H1 (cell line): ENCODE results near the gene BAIAP2L2. TPM values are rescaled to one million over a fixed set of nuclear protein-coding genes. Genes with fewer than 3 reads are reported as not detected.

Experiments used
- CTCF ChIA-PET: fragments of 300-600 bp; sonication (Branson Sonifier 250); formaldehyde crosslinking; loops from one replicate; lab custom pipeline; 2021; ENCODE audit not compliant: partially characterized antibody; lab: Charles Lee
- POLR2A ChIA-PET: fragments of 300-600 bp; sonication (Branson Sonifier 250); formaldehyde crosslinking; loops from one replicate; lab custom pipeline; 2021; ENCODE audit warnings: inconsistent platforms; ENCODE audit not compliant: partially characterized antibody; lab: Charles Lee
- DNase-seq, 2 experiments: peaks; one replicate each; pipeline versions ENCODE4 v3.0.0 to v3.0.0-alpha.2; 2010 to 2022; ENCODE audit warnings: low spot score in 2 of 2, low read depth in 1 of 2, mixed read lengths in 1 of 2
- FAIRE-seq: peaks from 2 replicates; lab custom pipeline; 2011; peaks lifted over from hg19 to GRCh38; lab: Jason Lieb, UNC
- H2AFZ ChIP-seq: 2 replicates; pipeline ENCODE4 v1.8.1; 2012; ENCODE audit warnings: low read length, inconsistent platforms
- H2AK5ac ChIP-seq: 2 replicates; pipeline ENCODE4 v1.6.1; 2013; ENCODE audit warnings: low read depth, low read length
- H2BK120ac ChIP-seq: replicated peaks from 2 replicates; pipeline ENCODE3; 2013; ENCODE audit warnings: low read depth, low read length, inconsistent platforms
- H2BK12ac ChIP-seq: 2 replicates; pipeline ENCODE4 v1.6.1; 2013; ENCODE audit warnings: low read depth, low read length
- H2BK15ac ChIP-seq: 2 replicates; pipeline ENCODE4 v1.6.1; 2013; ENCODE audit warnings: low read length
- H2BK20ac ChIP-seq: 2 replicates; pipeline ENCODE4 v1.6.1; 2013; ENCODE audit warnings: low read length
- H2BK5ac ChIP-seq: 2 replicates; pipeline ENCODE4 v1.6.1; 2013; ENCODE audit warnings: low read depth, low read length
- H3K14ac ChIP-seq: 2 replicates; pipeline ENCODE4 v1.6.1; 2013; ENCODE audit warnings: inconsistent platforms; ENCODE audit not compliant: insufficient read length
- H3K18ac ChIP-seq: 2 replicates; pipeline ENCODE4 v1.6.1; 2013; ENCODE audit warnings: low read length; ENCODE audit errors: extremely low read depth
- H3K23ac ChIP-seq: 2 replicates; pipeline ENCODE4 v1.6.1; 2013; ENCODE audit warnings: inconsistent platforms; ENCODE audit not compliant: insufficient read length
- H3K23me2 ChIP-seq: 2 replicates; pipeline ENCODE4 v1.6.1; 2013; ENCODE audit warnings: low read depth, low read length
- H3K27ac ChIP-seq: 2 replicates; pipeline ENCODE4 v1.6.1; 2011; ENCODE audit warnings: low read depth, low read length, inconsistent platforms
- H3K27me3 ChIP-seq, 4 experiments: replicated peaks in 1 of 4; 1 replicate in 1 of 4; 2 replicates in 3 of 4; pipeline versions ENCODE4 v1.6.1 to v1.8.1; 2011 to 2013; ENCODE audit warnings: low read length in 3 of 4, mild to moderate bottlenecking in 3 of 4, inconsistent platforms in 2 of 4, mixed read lengths in 2 of 4, moderate library complexity in 1 of 4; ENCODE audit not compliant: control insufficient read depth in 3 of 4, insufficient read depth in 3 of 4; ENCODE audit errors: extremely low read depth in 1 of 4
- H3K36me3 ChIP-seq, 4 experiments: 2 replicates each; pipeline versions ENCODE4 v1.6.1 to v1.8.1; 2011 to 2013; ENCODE audit warnings: mild to moderate bottlenecking in 4 of 4, low read length in 3 of 4, moderate library complexity in 2 of 4, control low read depth in 1 of 4, inconsistent platforms in 1 of 4; ENCODE audit not compliant: insufficient read depth in 4 of 4, control insufficient read depth in 2 of 4
- H3K4ac ChIP-seq: replicated peaks from 2 replicates; pipeline ENCODE3; 2013; ENCODE audit warnings: low read length, low read depth, mixed read lengths, inconsistent platforms; ENCODE audit not compliant: insufficient read length
- H3K4me1 ChIP-seq, 4 experiments: replicated peaks in 1 of 4; 1 replicate in 1 of 4; 2 replicates in 3 of 4; pipeline versions ENCODE4 v1.6.1 to v1.8.1; 2011 to 2013; ENCODE audit warnings: low read length in 3 of 4, inconsistent platforms in 2 of 4, mixed read lengths in 1 of 4; ENCODE audit not compliant: insufficient read depth in 4 of 4, control insufficient read depth in 3 of 4
- H3K4me2 ChIP-seq, 2 experiments: 2 replicates each; pipeline versions ENCODE4 v1.6.1 to v1.8.1; 2011 to 2013; ENCODE audit warnings: low read depth in 2 of 2, low read length in 2 of 2, control low read depth in 1 of 2, inconsistent platforms in 1 of 2, mild to moderate bottlenecking in 1 of 2; ENCODE audit not compliant: insufficient read depth in 1 of 2
- H3K4me3 ChIP-seq, 4 experiments: fragments of 200-600, 300-600 bp in 1 of 4; sonication (generic), shearing (Covaris generic), sonication (Bioruptor Twin) in 1 of 4; 2 replicates each; pipeline versions ENCODE4 v1.5.1 to v1.8.1; 2011 to 2016; ENCODE audit warnings: low read length in 4 of 4, low read depth in 3 of 4, control low read depth in 2 of 4, inconsistent platforms in 2 of 4, mild to moderate bottlenecking in 2 of 4, mixed read lengths in 1 of 4, moderate library complexity in 1 of 4; ENCODE audit not compliant: insufficient read depth in 2 of 4; ENCODE audit errors: extremely low read depth in 1 of 4
- H3K56ac ChIP-seq: replicated peaks from 2 replicates; pipeline ENCODE3; 2013; ENCODE audit warnings: low read depth, mild to moderate bottlenecking, mixed read lengths, low read length, inconsistent platforms; ENCODE audit not compliant: insufficient read length
- H3K79me1 ChIP-seq: 2 replicates; pipeline ENCODE4 v1.6.1; 2013; ENCODE audit warnings: low read depth, low read length, control low read depth
- H3K79me2 ChIP-seq, 2 experiments: 2 replicates each; pipeline versions ENCODE4 v1.6.1 to v1.8.1; 2012 to 2013; ENCODE audit warnings: low read length in 2 of 2, mild to moderate bottlenecking in 2 of 2, inconsistent platforms in 1 of 2; ENCODE audit not compliant: insufficient read depth in 2 of 2, control insufficient read depth in 1 of 2
- H3K9ac ChIP-seq, 4 experiments: replicated peaks in 1 of 4; 1 replicate in 1 of 4; 2 replicates in 3 of 4; pipeline versions ENCODE4 v1.6.1 to v1.8.1; 2011 to 2013; ENCODE audit warnings: low read depth in 3 of 4, low read length in 3 of 4, control low read depth in 2 of 4, mild to moderate bottlenecking in 2 of 4, moderate library complexity in 2 of 4, inconsistent platforms in 1 of 4; ENCODE audit errors: extremely low read depth in 1 of 4
- H3K9me3 ChIP-seq, 2 experiments: 2 replicates each; pipeline versions ENCODE4 v1.6.1 to v1.8.1; 2012 to 2013; ENCODE audit warnings: mild to moderate bottlenecking in 2 of 2, moderate library complexity in 2 of 2, control low read depth in 1 of 2, inconsistent platforms in 1 of 2, low read depth in 1 of 2, low read length in 1 of 2, mixed read lengths in 1 of 2; ENCODE audit not compliant: insufficient read depth in 2 of 2
- H4K20me1 ChIP-seq, 2 experiments: replicated peaks in 1 of 2; 2 replicates each; pipeline versions ENCODE3 to v1.8.1; 2011 to 2013; ENCODE audit warnings: inconsistent platforms in 2 of 2, low read length in 2 of 2, mild to moderate bottlenecking in 1 of 2; ENCODE audit not compliant: insufficient read depth in 2 of 2, control insufficient read depth in 1 of 2
- H4K5ac ChIP-seq: 2 replicates; pipeline ENCODE4 v1.6.1; 2013; ENCODE audit warnings: low read length, low read depth, mixed read lengths, inconsistent platforms; ENCODE audit not compliant: insufficient read length
- H4K8ac ChIP-seq: 2 replicates; pipeline ENCODE4 v1.8.0; 2013; ENCODE audit warnings: mild to moderate bottlenecking, moderate library complexity, low read length, inconsistent platforms; ENCODE audit not compliant: insufficient read depth; ENCODE audit errors: extremely low read depth
- H4K91ac ChIP-seq: replicated peaks from 2 replicates; pipeline ENCODE3; 2013; ENCODE audit warnings: low read length, mixed read lengths, inconsistent platforms; ENCODE audit not compliant: insufficient read length
- BRCA1 ChIP-seq: IDR thresholded peaks from 2 replicates; pipeline ENCODE4 v1.6.1; 2012; ENCODE audit warnings: low read depth, low read length, improper control_type of control experiment
- CBX8 ChIP-seq: fragments of 300-800, 300-1000 bp; sonication (generic); IDR thresholded peaks from 2 replicates; pipeline ENCODE4 v1.7.1; 2016; ENCODE audit warnings: low read depth, low read length, borderline replicate concordance
- SIX5 ChIP-seq: IDR thresholded peaks from 2 replicates; pipeline ENCODE4 v1.6.1; 2011; ENCODE audit warnings: mild to moderate bottlenecking, low read depth, low read length
- WGBS, 2 experiments: shearing (Covaris generic) in 1 of 2; methylation state at CpG; one replicate each; pipeline versions ENCODE4 v1.1.6 to v1.1.7; 2013 to 2015; ENCODE audit warnings: low lambda C conversion rate in 2 of 2, mixed read lengths in 2 of 2, inconsistent platforms in 1 of 2, low coverage in 1 of 2, missing lambda C conversion rate in 1 of 2; ENCODE audit not compliant: insufficient replicate concordance in 2 of 2, insufficient coverage in 1 of 2, insufficient read length in 1 of 2; ENCODE audit errors: extremely low coverage in 1 of 2, missing lambda C conversion rate in 1 of 2; 5-methylcytosine and 5-hydroxymethylcytosine counted together
- polyA plus RNA-seq, 7 experiments: library from polyadenylated mRNA; depleted of rRNA in 3 of 7; stranded (reverse) in 5 of 7; unstranded in 2 of 7; fragments of >200 nt in 5 of 7; fragments of 200-250 nt in 2 of 7; gene quantifications; 1 replicate in 5 of 7; 2 replicates in 1 of 7; 4 replicates in 1 of 7; pipeline versions ENCODE4 v1.2.1 to v1.2.3, GENCODE V29; 2011 to 2013; ENCODE audit warnings: missing spikeins in 2 of 7, mixed read lengths in 2 of 7
- total RNA-seq: library from RNA; stranded (reverse); fragmentation: NEBNext Ultra II Directional; extraction: Animal tissue kit (Norgen Biotek cat#: 25700); gene quantifications from 2 replicates; pipeline ENCODE4 v1.2.1, GENCODE V29; 2021

BAIAP2L2 gene
- total and polyA plus RNA-seq, 2 of the 8 experiments (the other 6 are each of a cell fraction or from before 2014, with no cell fraction given): 5.4 to 10.0 TPM

DNA sequence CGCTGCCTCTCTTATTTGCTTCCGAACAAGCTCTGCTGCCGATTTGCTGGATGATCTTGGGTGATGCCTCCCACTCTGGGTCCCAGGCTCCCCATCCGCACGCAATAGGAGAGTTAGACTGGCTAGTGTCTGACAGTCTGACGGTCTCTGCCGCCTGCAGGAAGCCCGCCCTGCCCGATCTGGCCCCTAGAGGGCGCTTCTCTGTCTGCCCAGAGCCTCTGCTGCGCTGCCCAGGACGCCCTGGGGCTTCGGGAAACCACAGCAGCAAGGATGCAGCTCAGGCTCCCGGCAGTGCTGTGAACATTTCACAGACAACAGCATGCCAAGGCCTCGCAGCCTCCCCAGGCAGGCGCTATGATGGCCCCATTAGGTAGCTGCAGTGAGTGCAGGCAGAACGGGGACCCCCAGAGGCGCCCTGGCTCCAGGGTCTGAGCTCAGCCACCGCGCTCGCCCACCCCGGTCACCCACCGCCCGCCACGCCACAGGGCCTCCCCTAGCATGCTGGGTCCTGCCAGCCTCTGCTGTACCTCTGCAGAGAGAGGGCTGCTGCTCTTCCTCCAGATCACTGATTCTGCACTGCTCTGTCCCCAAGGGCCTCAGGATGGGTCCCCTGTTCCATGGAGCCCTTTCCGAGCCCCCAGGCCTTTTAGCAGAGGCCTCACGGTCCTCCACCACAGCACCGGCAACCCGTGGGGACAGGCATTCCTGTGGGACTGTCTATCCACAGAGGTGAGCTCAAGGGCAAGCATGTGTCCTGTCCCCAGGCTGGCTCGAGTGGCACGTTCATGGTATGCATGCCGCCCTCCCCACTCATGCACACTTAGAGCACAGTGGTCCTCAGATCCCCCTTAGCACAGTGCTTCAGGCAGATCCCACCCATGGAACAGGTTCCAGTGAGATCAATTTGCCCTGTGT lies 4.3 kb upstream of the BAIAP2L2 start:
- Histone ChIP-seq H3K23me2 (no peaks in the 10 kb centered on the region), H3K9ac (no peak overlapping the region), H4K5ac (no peak overlapping the region), H2AFZ (no peak overlapping the region), H2BK5ac (0 out of 2 replicates have a peak overlapping the region, but pooled peaks have one; percentile 60), H4K20me1 (no peaks in the 10 kb centered on the region), H3K79me2 (no peaks in the 10 kb centered on the region), H2BK15ac (no peak overlapping the region; the same call in none of the 2 replicates), H3K27ac (no peak overlapping the region), H3K79me1 (no peaks in the 10 kb centered on the region), H3K4me3 (no peak overlapping the region), H4K8ac (peak overlapping the region; percentile 78; the same call in 1 of the 2 replicates), H3K27me3 (no peaks in the 10 kb centered on the region; a peak in 2 of 7 replicates), H3K9me3 (no peaks in the 10 kb centered on the region), H4K91ac (no peak overlapping the region), H3K56ac (no peak overlapping the region), H3K4ac (no peak overlapping the region), H2BK12ac (peak overlapping the region; percentile 75; the same call in 1 of the 2 replicates), H3K18ac (no peak overlapping the region; the same call in 1 of the 2 replicates), H2BK20ac (peak overlapping the region; percentile 21; the same call in 1 of the 2 replicates), H2AK5ac (no peak overlapping the region), H3K14ac (no peak overlapping the region), H3K4me2 (no peak overlapping the region), H3K36me3 (no peaks in the 10 kb centered on the region), H2BK120ac (no peak overlapping the region), H3K4me1 (peaks cover 0 to 9% (median 7%) of the 10 kb centered on the region in 4 experiments; a peak in 3 of 7 replicates), H3K23ac (no peak overlapping the region)
- DNase-seq: peak in 1 of 2 experiments; percentile 99
- WGBS, 2 experiments: 54% methylated on average over 31 of the region's 32 CpGs; no CpG with 5 or more reads in 1 of the 2 experiments
- FAIRE-seq: no peak
- ChIA-PET CTCF (interaction anchor here (0.7 to 10.2 kb wide), 47 partner anchors 8 to 333 kb away, joined by 3 to 194 read pairs (median 4); partner anchors contain the start of genes C22orf23 and POLR2F), POLR2A (interaction anchor here (1.0 to 1.3 kb wide), 4 partner anchors 9 to 80 kb away, joined by 3 to 4 read pairs (median 4); no protein-coding TSS in a partner anchor)
- TF ChIP-seq SIX5 (no peak), CBX8 (no peak), BRCA1 (no peak)
